ENCODE results near the gene TRIM14.
"Not testable (repeated sequence)": the region's sequence is repeated elsewhere in the genome, so short reads cannot be mapped to it uniquely, and the experiment has no call there.

The TRIM14 gene

DNA sequence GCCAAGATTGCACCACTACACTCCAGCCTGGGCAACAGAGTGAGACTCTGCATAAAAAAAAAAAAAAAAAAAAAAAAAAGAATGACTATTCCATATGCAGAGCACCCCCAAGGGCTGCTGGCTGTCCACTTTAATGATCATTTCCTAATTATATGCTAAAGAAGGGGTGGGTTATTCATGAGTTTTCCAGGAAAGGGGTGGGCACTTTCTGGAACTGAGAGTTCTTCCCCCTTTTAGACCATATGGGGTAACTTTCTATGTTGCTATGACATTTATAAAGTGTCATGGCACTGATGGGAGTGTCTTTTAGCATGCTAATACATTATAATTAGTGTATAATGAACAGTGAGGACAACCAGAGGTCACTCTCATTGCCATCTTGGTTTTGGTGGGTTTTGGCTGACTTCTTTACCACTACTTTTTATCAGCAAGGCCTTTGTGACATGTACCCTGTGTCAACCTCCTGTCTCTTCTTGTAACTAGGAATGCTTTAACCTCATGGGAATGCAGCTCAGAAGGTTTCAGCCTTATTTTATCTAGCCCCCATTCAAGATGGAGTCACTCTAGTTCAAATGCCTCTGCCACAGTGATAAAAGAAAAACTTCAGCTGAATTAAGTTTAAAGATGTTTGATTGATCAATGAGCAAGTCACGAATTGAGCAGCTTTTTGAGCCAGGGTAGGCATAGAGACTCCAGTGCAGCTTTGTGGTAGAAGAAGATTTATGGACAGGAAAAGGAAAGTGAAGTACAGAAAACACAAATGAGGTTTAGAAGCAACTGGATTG, 69.5 kb downstream of the TRIM14 start:
- DNase-seq (ENCODE audit: low spot score): no peak

DNA sequence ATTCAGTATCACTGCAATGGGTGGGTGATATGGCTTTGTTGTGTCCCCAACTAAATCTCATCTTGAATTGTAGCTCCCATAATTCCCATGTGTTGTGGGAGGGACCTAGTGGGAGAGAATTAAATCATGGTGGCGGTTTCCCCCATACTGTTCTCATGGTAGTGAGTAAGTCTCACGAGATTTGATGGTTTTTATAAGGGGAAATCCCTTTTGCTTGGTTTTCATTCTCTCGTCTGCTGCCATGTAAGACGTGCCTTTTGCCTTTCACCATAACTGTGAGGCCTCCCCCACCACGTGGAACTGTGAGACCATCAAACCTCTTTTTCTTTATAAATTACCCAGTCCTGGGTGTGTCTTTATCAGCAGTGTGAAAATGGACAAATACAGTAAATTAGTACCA, 72.0 kb downstream of the TRIM14 start:
- no peak for DNase-seq (ENCODE audit: low spot score)

DNA sequence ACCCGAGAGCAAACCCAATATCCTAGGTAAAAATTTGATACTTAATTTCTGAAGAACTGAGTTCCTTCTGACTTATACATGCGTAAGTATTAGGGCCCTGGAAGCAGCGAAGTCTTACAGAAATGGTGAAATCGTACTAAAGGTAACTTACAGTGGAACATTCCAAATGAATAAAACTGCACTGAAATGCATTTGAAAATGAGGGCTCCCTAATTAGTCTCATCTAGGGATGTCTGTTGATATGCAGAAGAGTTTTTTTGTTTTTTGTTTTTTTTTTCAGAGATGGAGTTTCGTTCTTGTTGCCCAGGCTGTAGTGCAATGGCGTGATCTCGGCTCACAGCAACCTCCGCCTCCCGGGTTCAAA, 72.9 kb downstream of the TRIM14 start:
- no peak for DNase-seq (ENCODE audit: low spot score)

DNA sequence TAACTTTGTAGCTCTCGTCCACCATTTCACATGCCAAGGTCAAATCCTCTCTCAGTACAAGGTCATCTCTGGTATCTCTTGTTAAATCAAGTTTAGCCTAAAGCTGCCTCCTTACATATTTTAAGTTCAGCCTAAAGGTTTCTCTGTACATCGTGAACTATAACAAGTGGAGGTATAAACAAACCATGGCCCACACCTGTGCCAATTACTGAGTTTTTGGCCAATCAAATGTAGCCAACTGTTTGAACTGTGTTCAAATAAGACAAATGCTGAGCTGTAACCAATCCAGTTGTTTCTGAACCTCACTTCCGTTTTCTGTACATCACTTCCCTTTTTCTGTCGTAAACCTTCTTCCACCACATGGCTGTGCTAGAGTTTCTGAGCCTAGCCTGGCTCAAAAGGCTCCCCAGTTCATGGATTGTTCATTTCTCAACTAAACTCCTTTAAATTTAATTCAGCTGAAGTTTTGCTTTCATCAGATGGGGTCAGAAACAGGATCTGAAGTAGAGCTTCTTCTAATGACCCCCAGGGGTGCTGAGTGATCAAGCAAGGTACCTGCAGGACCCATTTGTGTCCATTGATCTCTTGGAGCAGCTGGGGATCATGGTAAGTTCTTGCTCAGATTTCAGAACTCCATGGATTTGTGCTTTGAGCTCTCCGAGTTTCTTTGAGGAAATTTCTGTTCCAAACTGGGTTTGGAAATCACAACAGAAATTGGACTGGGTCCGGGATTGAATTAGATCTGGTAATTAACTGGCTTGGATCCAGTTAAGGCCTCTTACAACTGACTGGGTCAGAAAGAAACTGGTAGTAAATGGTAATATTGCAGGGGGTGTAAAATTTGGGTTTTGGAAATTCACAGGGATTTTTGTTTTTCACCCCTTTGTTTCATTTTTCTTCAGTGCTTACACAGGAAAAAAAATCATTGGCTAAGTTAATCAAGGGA, 73.5 kb downstream of the TRIM14 start:
- no peak for DNase-seq (ENCODE audit: low spot score)

DNA sequence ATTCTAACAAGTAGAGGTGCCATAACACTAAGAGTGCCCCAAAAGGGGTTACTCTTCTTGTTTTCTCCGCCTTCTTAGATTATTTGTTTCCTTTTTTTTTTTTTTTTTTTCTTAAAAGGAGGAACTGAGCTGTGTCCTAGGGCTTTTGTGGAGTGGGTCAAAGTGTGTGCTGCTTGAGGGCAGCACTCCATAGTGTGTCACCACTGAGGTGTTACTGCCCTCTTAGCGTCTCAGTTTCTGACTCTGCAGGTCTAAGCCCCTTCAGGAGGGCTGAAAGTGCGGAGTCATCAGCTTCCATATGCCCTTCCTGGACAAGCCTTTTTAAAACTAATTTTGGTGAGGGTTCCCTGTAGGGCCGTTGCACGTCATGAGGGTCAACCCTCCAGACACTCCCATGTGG, 75.1 kb downstream of the TRIM14 start:
- no peak for DNase-seq (ENCODE audit: low spot score)

DNA sequence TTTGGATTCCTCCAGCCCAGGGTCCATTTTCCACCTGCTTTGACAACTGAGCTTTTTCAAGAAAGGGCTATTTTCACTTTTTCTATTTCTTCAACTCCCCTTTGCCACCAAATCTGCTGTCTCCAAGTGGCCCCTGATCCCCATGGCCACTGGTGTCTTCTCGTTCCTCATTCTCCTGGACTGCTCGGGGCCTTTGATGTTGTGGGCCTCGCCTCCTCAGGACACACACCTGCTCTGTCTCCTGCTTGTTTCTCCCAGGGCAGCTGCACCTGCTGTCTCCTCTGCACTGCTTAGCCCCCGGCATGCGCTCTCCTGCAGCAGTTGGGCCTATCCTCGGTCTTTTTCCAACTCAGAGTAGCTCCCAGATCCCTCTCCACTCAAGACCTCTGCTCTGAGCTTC, 78.8 kb downstream of the TRIM14 start:
- DNase-seq (ENCODE audit: low spot score): no peak

DNA sequence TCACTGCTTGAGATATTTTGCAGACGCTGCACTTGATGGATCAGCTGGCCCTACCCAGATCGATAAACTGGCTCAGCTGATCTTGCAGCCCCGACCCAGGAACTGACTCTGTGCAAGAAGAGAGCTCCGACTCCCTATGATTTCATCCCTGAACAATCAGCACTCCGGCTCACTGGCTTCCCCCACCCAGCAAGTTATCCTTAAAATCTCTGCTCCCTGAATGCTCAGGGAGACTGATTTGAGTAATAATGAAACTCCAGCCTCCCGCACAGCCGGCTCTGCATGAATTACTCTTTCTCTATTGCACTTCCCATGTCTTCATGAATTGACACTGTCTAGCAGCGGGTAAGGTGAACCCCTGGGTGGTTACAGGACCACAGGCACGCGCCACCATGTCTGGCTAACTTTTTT, 79.4 kb downstream of the TRIM14 start:
- no peak for DNase-seq (ENCODE audit: low spot score)

DNA sequence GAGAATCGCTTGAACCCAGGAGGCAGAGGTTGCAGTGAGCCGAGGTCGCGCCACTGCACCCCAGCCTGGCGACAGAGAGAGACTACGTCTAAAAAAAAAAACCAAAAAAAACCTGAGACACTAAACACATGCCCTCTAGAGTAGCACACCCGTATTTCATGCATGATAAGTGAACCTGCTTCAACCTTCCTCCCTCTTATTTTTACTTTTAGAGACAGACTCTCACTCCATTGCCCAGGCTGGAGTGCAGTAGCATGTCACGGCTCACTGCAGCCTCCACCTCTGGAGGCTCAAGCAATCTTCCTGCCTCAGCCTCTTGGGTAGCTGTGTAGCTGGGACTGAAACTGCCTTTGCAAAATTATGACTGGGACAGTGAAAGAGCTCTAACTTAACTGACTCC, 80.1 kb downstream of the TRIM14 start:
- DNase-seq (ENCODE audit: low spot score): no peak

DNA sequence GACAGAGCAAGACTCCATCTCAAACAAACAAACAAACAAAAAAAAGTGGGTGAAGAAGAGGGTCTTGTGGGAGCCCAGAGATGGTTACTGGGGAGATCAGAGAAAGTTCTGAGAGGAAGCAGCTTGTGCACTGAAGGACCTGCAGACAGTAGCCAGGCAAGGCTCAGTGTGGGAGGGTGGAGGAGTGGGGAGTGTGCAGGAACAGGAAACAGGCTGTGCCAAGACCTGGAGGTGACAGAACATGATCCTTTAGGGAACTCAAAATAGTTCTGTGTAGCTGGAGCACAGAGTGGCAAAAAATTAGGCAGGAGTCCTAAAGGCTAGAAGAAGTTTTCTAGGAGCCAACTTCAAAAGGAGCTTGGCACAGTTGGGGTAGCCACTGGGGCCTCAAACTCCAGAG, 81.7 kb downstream of the TRIM14 start:
- peak; percentile 44 for DNase-seq (ENCODE audit: low spot score)

DNA sequence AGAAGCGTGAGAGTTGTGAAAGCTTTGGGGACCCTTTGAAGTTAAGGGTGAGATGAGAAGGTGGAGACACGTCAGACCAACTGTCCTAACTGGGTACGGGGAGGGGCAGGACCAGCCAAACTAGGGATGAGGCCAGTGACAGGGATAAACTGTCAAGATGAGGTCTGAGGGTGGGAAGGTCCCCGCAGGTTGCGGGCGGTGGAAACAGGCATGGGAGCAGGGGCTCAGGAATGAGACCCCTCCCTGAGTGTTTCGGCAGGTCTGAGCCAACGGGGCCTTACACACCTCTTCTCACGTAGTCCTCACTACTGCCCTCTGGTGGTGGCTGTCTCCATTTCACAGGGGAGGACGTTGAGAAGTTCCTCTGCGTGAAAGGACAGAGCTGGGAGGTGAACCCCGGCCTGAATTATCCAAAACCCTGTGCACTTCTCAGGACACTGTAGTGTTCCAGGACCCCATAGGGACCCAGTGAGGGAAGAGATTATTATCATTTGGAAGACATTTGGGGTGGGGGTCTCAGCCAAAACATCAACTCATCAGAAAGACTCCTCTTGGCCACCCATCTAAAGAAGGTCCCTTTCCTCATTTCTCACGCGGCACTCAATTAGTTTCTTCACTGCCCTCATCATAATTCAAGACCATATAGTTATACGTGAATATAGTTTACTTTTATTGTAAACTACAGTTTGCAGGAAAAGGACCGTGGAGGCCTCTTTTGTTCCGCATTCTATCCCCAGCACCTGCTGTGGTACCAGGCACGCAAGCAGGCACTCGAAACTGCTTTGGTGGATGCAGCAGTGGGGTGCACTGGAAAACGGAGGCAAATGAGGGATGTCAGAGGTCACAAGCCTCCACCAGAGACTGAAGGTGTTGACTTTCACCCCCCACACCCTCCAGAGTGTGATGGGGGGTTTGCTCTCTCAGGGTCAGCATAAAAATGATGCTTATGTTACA, 84.2 kb downstream of the TRIM14 start:
- peak; percentile 77 for DNase-seq (ENCODE audit: low spot score)

DNA sequence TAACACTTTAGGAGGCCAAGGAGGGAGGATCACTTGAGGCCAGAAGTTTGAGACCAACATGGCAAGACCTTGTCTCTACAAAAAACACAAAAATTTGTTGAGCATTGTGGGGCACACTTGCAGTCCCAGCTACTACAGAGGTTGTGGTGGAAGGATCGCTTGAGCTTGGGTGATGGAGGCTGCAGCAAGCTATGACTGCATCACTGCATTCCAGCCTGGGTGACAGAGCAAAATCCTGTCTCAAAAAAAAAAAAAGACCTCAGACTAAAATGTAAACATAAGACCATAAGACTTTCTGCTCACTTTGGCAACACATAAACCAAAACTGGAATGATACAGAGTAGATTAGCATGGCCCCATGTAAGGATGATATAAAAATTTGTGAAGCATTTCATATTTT, 87.1 kb downstream of the TRIM14 start:
- peak; percentile 23 for DNase-seq (ENCODE audit: low spot score)

DNA sequence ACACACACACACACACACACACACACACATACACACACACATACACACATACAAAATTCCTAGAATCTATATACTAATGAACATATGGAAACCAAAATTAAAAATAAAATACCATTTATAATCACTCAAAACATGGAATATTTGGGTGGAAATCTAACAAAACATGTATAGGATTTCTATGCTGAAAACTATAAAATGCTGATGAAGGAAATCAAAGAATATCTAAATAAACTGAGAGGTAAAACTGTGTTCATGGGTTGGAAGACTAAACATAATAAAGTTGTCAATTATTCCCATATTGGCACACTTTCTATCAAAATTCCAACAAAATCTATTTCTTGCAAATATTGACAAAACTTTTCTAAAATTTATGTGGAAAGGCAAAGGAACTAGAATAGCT, 87.9 kb downstream of the TRIM14 start:
- no peak for DNase-seq (ENCODE audit: low spot score)

DNA sequence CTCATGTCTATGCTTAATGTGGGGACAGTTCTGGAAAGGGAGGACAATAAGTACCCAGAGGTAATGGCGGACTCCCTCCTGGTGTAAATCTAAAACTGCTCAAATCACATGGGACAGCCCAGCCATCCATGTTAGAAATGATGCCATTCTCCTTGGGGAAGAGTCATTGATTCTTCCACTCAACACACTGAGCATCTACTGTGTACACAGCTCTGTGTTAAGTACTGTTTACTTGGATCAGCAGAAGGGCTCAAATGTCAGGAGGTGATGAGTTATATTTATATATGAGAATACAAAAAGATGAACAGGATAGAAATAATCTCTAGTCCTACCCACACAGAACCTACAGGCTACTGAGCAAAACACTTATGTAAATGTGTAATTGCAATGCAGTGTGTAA, 94.3 kb downstream of the TRIM14 start:
- no peak for DNase-seq (ENCODE audit: low spot score)

DNA sequence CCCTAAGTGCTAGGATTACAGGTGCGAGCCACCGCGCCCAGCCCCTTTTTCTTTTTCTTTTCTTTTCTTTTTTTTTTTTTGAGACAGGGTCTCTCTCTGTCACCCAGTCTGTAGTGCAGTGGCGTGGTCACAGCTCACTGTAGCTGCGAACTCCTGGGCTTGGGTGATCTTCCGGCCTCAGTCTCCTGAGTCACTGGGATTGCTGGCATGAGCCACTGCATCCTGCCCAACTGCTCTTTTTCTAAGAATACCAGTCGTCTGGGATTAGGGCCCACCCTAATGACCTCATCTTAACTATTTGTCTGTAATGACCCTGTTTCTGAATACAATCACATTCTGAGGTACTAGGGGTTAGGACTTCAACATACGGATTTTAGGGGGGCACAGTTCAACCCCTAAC, 96.6 kb downstream of the TRIM14 start:
- DNase-seq (ENCODE audit: low spot score): peak; percentile 41

DNA sequence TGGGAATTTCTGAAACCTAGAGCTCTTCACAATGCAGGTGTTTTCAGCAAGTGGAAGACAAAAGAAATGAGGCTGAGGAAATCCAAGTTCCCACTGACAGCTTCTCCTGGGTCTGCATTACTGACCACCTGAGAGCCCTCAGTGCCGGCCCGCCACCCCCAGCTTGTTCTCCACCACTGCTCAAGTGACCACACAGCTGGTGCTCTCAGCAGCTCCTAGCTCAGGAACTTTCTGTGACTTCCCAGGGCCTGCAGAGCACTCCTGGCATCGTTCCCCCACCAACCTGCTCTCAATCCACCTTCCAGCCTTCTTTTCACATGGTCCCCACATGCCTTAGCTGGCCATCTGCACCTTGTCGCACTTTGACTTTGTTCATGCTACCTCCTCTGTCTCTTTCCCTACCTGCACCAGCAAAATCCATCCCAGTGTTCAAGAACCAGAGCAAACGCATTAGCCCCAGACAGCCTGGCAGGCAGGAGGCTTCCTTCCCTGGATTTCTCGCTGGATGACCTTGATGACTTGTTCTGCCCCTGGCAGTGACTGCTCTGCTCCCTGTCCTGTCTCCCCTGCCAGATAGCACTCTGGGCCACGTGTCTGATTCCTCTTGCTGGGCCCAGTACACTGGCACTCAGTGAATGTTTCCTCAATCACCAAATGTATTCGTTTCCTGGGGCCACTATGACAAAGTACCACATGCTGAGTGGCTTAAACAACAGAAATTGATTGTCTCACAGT, 97.5 kb downstream of the TRIM14 start:
- DNase-seq (ENCODE audit: low spot score): no peak

DNA sequence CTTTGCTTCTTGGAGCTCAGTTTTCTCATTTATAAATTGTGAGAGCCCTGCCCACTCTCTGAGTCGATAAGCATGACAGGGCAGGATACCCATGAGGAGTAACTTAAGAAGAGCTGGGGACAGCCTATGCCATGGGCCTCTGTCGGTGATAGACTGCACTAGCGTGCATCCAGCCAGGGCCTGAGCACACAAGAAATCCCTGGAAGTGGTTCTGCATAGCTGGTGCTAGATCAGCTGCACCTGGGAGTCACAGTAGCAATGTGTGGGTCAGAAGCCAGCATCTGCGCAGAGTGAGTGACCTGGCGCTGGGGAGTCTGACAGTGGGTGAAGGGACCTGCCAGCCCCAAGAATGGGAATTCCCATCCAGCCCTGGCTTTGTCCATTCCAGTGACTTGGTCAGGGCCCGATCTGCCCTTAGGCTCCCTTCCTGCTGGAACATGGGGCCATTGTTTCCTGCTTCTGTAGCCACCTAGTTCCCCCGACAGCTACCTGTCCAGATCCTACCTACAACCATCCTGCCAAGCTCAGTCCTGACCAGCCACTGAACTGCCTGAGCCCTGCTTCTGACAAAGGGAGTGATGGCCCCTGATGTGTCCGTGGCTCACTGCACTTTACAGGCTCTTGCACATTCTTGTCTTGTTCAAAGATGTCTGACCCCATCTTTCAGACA, 98.4 kb downstream of the TRIM14 start:
- DNase-seq (ENCODE audit: low spot score): no peak

DNA sequence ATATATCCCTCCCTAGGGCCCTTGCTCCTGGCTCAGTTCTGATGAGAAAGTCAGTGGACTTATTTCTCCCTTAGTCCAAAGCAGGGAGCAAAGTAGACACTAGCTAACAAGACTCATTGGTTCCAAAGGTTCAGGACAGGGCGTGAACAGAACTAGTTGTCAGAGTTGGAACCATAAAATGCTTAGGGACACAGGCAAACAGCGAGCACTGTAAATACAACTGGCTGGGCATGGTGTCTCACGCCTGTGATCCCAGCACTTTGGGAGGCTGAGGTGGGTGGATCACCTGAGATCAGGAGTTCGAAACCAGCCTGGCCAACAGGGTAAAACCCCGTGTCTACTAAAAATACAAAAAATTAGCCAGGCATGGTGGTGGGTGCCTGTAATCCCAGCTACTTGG, 99.2 kb downstream of the TRIM14 start:
- DNase-seq (ENCODE audit: low spot score): not testable (repeated sequence)

Data from GM03348 (cell line).